H1 (cell line): ENCODE results near the gene ADRM1. TPM values are rescaled to one million over a fixed set of nuclear protein-coding genes. Genes with fewer than 3 reads are reported as not detected.

Source experiments
- CTCF ChIA-PET: fragments of 300-600 bp; sonication (Branson Sonifier 250); formaldehyde crosslinking; loops from one replicate; lab custom pipeline; 2021; ENCODE audit not compliant: partially characterized antibody; lab: Charles Lee
- POLR2A ChIA-PET: fragments of 300-600 bp; sonication (Branson Sonifier 250); formaldehyde crosslinking; loops from one replicate; lab custom pipeline; 2021; ENCODE audit warnings: inconsistent platforms; ENCODE audit not compliant: partially characterized antibody; lab: Charles Lee
- DNase-seq, 2 experiments: peaks; one replicate each; pipeline versions ENCODE4 v3.0.0 to v3.0.0-alpha.2; 2010 to 2022; ENCODE audit warnings: low spot score in 2 of 2, low read depth in 1 of 2, mixed read lengths in 1 of 2
- FAIRE-seq: peaks from 2 replicates; lab custom pipeline; 2011; peaks lifted over from hg19 to GRCh38; lab: Jason Lieb, UNC
- H2AFZ ChIP-seq: 2 replicates; pipeline ENCODE4 v1.8.1; 2012; ENCODE audit warnings: low read length, inconsistent platforms
- H2AK5ac ChIP-seq: 2 replicates; pipeline ENCODE4 v1.6.1; 2013; ENCODE audit warnings: low read depth, low read length
- H2BK120ac ChIP-seq: replicated peaks from 2 replicates; pipeline ENCODE3; 2013; ENCODE audit warnings: low read depth, low read length, inconsistent platforms
- H2BK12ac ChIP-seq: 2 replicates; pipeline ENCODE4 v1.6.1; 2013; ENCODE audit warnings: low read depth, low read length
- H2BK15ac ChIP-seq: 2 replicates; pipeline ENCODE4 v1.6.1; 2013; ENCODE audit warnings: low read length
- H2BK20ac ChIP-seq: 2 replicates; pipeline ENCODE4 v1.6.1; 2013; ENCODE audit warnings: low read length
- H2BK5ac ChIP-seq: 2 replicates; pipeline ENCODE4 v1.6.1; 2013; ENCODE audit warnings: low read depth, low read length
- H3K14ac ChIP-seq: 2 replicates; pipeline ENCODE4 v1.6.1; 2013; ENCODE audit warnings: inconsistent platforms; ENCODE audit not compliant: insufficient read length
- H3K18ac ChIP-seq: 2 replicates; pipeline ENCODE4 v1.6.1; 2013; ENCODE audit warnings: low read length; ENCODE audit errors: extremely low read depth
- H3K23ac ChIP-seq: 2 replicates; pipeline ENCODE4 v1.6.1; 2013; ENCODE audit warnings: inconsistent platforms; ENCODE audit not compliant: insufficient read length
- H3K23me2 ChIP-seq: 2 replicates; pipeline ENCODE4 v1.6.1; 2013; ENCODE audit warnings: low read depth, low read length
- H3K27ac ChIP-seq: 2 replicates; pipeline ENCODE4 v1.6.1; 2011; ENCODE audit warnings: low read depth, low read length, inconsistent platforms
- H3K27me3 ChIP-seq, 4 experiments: replicated peaks in 1 of 4; 1 replicate in 1 of 4; 2 replicates in 3 of 4; pipeline versions ENCODE4 v1.6.1 to v1.8.1; 2011 to 2013; ENCODE audit warnings: low read length in 3 of 4, mild to moderate bottlenecking in 3 of 4, inconsistent platforms in 2 of 4, mixed read lengths in 2 of 4, moderate library complexity in 1 of 4; ENCODE audit not compliant: control insufficient read depth in 3 of 4, insufficient read depth in 3 of 4; ENCODE audit errors: extremely low read depth in 1 of 4
- H3K36me3 ChIP-seq, 4 experiments: 2 replicates each; pipeline versions ENCODE4 v1.6.1 to v1.8.1; 2011 to 2013; ENCODE audit warnings: mild to moderate bottlenecking in 4 of 4, low read length in 3 of 4, moderate library complexity in 2 of 4, control low read depth in 1 of 4, inconsistent platforms in 1 of 4; ENCODE audit not compliant: insufficient read depth in 4 of 4, control insufficient read depth in 2 of 4
- H3K4ac ChIP-seq: replicated peaks from 2 replicates; pipeline ENCODE3; 2013; ENCODE audit warnings: low read length, low read depth, mixed read lengths, inconsistent platforms; ENCODE audit not compliant: insufficient read length
- H3K4me1 ChIP-seq, 4 experiments: replicated peaks in 1 of 4; 1 replicate in 1 of 4; 2 replicates in 3 of 4; pipeline versions ENCODE4 v1.6.1 to v1.8.1; 2011 to 2013; ENCODE audit warnings: low read length in 3 of 4, inconsistent platforms in 2 of 4, mixed read lengths in 1 of 4; ENCODE audit not compliant: insufficient read depth in 4 of 4, control insufficient read depth in 3 of 4
- H3K4me2 ChIP-seq, 2 experiments: 2 replicates each; pipeline versions ENCODE4 v1.6.1 to v1.8.1; 2011 to 2013; ENCODE audit warnings: low read depth in 2 of 2, low read length in 2 of 2, control low read depth in 1 of 2, inconsistent platforms in 1 of 2, mild to moderate bottlenecking in 1 of 2; ENCODE audit not compliant: insufficient read depth in 1 of 2
- H3K4me3 ChIP-seq, 4 experiments: fragments of 200-600, 300-600 bp in 1 of 4; sonication (generic), shearing (Covaris generic), sonication (Bioruptor Twin) in 1 of 4; 2 replicates each; pipeline versions ENCODE4 v1.5.1 to v1.8.1; 2011 to 2016; ENCODE audit warnings: low read length in 4 of 4, low read depth in 3 of 4, control low read depth in 2 of 4, inconsistent platforms in 2 of 4, mild to moderate bottlenecking in 2 of 4, mixed read lengths in 1 of 4, moderate library complexity in 1 of 4; ENCODE audit not compliant: insufficient read depth in 2 of 4; ENCODE audit errors: extremely low read depth in 1 of 4
- H3K56ac ChIP-seq: replicated peaks from 2 replicates; pipeline ENCODE3; 2013; ENCODE audit warnings: low read depth, mild to moderate bottlenecking, mixed read lengths, low read length, inconsistent platforms; ENCODE audit not compliant: insufficient read length
- H3K79me1 ChIP-seq: 2 replicates; pipeline ENCODE4 v1.6.1; 2013; ENCODE audit warnings: low read depth, low read length, control low read depth
- H3K79me2 ChIP-seq, 2 experiments: 2 replicates each; pipeline versions ENCODE4 v1.6.1 to v1.8.1; 2012 to 2013; ENCODE audit warnings: low read length in 2 of 2, mild to moderate bottlenecking in 2 of 2, inconsistent platforms in 1 of 2; ENCODE audit not compliant: insufficient read depth in 2 of 2, control insufficient read depth in 1 of 2
- H3K9ac ChIP-seq, 4 experiments: replicated peaks in 1 of 4; 1 replicate in 1 of 4; 2 replicates in 3 of 4; pipeline versions ENCODE4 v1.6.1 to v1.8.1; 2011 to 2013; ENCODE audit warnings: low read depth in 3 of 4, low read length in 3 of 4, control low read depth in 2 of 4, mild to moderate bottlenecking in 2 of 4, moderate library complexity in 2 of 4, inconsistent platforms in 1 of 4; ENCODE audit errors: extremely low read depth in 1 of 4
- H3K9me3 ChIP-seq, 2 experiments: 2 replicates each; pipeline versions ENCODE4 v1.6.1 to v1.8.1; 2012 to 2013; ENCODE audit warnings: mild to moderate bottlenecking in 2 of 2, moderate library complexity in 2 of 2, control low read depth in 1 of 2, inconsistent platforms in 1 of 2, low read depth in 1 of 2, low read length in 1 of 2, mixed read lengths in 1 of 2; ENCODE audit not compliant: insufficient read depth in 2 of 2
- H4K20me1 ChIP-seq, 2 experiments: replicated peaks in 1 of 2; 2 replicates each; pipeline versions ENCODE3 to v1.8.1; 2011 to 2013; ENCODE audit warnings: inconsistent platforms in 2 of 2, low read length in 2 of 2, mild to moderate bottlenecking in 1 of 2; ENCODE audit not compliant: insufficient read depth in 2 of 2, control insufficient read depth in 1 of 2
- H4K5ac ChIP-seq: 2 replicates; pipeline ENCODE4 v1.6.1; 2013; ENCODE audit warnings: low read length, low read depth, mixed read lengths, inconsistent platforms; ENCODE audit not compliant: insufficient read length
- H4K8ac ChIP-seq: 2 replicates; pipeline ENCODE4 v1.8.0; 2013; ENCODE audit warnings: mild to moderate bottlenecking, moderate library complexity, low read length, inconsistent platforms; ENCODE audit not compliant: insufficient read depth; ENCODE audit errors: extremely low read depth
- H4K91ac ChIP-seq: replicated peaks from 2 replicates; pipeline ENCODE3; 2013; ENCODE audit warnings: low read length, mixed read lengths, inconsistent platforms; ENCODE audit not compliant: insufficient read length
- BCL11A ChIP-seq, 2 experiments: IDR thresholded peaks; one replicate each; pipeline ENCODE4 v1.6.1; 2011; ENCODE audit warnings: low read depth in 2 of 2, low read length in 2 of 2, mild to moderate bottlenecking in 2 of 2
- BRCA1 ChIP-seq: IDR thresholded peaks from 2 replicates; pipeline ENCODE4 v1.6.1; 2012; ENCODE audit warnings: low read depth, low read length, improper control_type of control experiment
- CEBPB ChIP-seq: IDR thresholded peaks from 2 replicates; pipeline ENCODE4 v1.6.1; 2012; ENCODE audit warnings: low read depth, low read length
- FOSL1 ChIP-seq: IDR thresholded peaks from 2 replicates; pipeline ENCODE4 v1.6.1; 2011; ENCODE audit warnings: mild to moderate bottlenecking, low read depth, low read length, moderate library complexity; ENCODE audit not compliant: insufficient read depth
- JUND ChIP-seq: IDR thresholded peaks from 2 replicates; pipeline ENCODE4 v1.6.1; 2011; ENCODE audit warnings: mild to moderate bottlenecking, improper control_type of control experiment, low read length
- MAFK ChIP-seq: IDR thresholded peaks from 2 replicates; pipeline ENCODE4 v1.6.1; 2012; ENCODE audit warnings: low read depth, mild to moderate bottlenecking, improper control_type of control experiment, low read length
- POLR2A ChIP-seq, 2 experiments: IDR thresholded peaks; 1 replicate in 1 of 2; 2 replicates in 1 of 2; pipeline ENCODE4 v1.6.1; 2011; ENCODE audit warnings: low read depth in 2 of 2, low read length in 2 of 2, mild to moderate bottlenecking in 2 of 2; ENCODE audit errors: control extremely low read depth in 1 of 2
- RFX5 ChIP-seq: IDR thresholded peaks from 2 replicates; pipeline ENCODE4 v1.6.1; 2011; ENCODE audit warnings: low read depth, low read length, improper control_type of control experiment, borderline replicate concordance
- SAP30 ChIP-seq: fragments of 300-600 bp; sonication (generic); IDR thresholded peaks from 2 replicates; pipeline ENCODE4 v1.7.1; 2012; ENCODE audit warnings: low read length, moderate library complexity, mild to moderate bottlenecking, inconsistent platforms; ENCODE audit not compliant: insufficient read depth, insufficient replicate concordance
- SIN3A ChIP-seq, 2 experiments: IDR thresholded peaks in 1 of 2; conservative IDR thresholded peaks in 1 of 2; 2 replicates each; pipeline ENCODE4 v1.6.1; 2011 to 2012; ENCODE audit warnings: low read length in 2 of 2, improper control_type of control experiment in 1 of 2, low read depth in 1 of 2, mild to moderate bottlenecking in 1 of 2
- SIRT6 ChIP-seq: IDR thresholded peaks from one replicate; pipeline ENCODE4 v1.7.1; 2012; ENCODE audit warnings: low read length, inconsistent platforms
- SP1 ChIP-seq: IDR thresholded peaks from 2 replicates; pipeline ENCODE4 v1.6.1; 2011; ENCODE audit warnings: low read depth, low read length
- TAF7 ChIP-seq: optimal IDR thresholded peaks from 2 replicates; pipeline ENCODE3; 2011; ENCODE audit warnings: low read depth, mild to moderate bottlenecking, inconsistent platforms, low read length, moderate library complexity, borderline replicate concordance
- TBP ChIP-seq: IDR thresholded peaks from 2 replicates; pipeline ENCODE4 v1.6.1; 2011; ENCODE audit warnings: low read depth, low read length, improper control_type of control experiment
- TCF12 ChIP-seq: IDR thresholded peaks from 2 replicates; pipeline ENCODE4 v1.6.1; 2011; ENCODE audit warnings: low read depth, mild to moderate bottlenecking, low read length
- TEAD4 ChIP-seq: IDR thresholded peaks from 2 replicates; pipeline ENCODE4 v1.6.1; 2012; ENCODE audit warnings: low read depth, low read length, inconsistent platforms, mixed read lengths
- WGBS, 2 experiments: shearing (Covaris generic) in 1 of 2; methylation state at CpG; one replicate each; pipeline versions ENCODE4 v1.1.6 to v1.1.7; 2013 to 2015; ENCODE audit warnings: low lambda C conversion rate in 2 of 2, mixed read lengths in 2 of 2, inconsistent platforms in 1 of 2, low coverage in 1 of 2, missing lambda C conversion rate in 1 of 2; ENCODE audit not compliant: insufficient replicate concordance in 2 of 2, insufficient coverage in 1 of 2, insufficient read length in 1 of 2; ENCODE audit errors: extremely low coverage in 1 of 2, missing lambda C conversion rate in 1 of 2; 5-methylcytosine and 5-hydroxymethylcytosine counted together
- polyA plus RNA-seq, 7 experiments: library from polyadenylated mRNA; depleted of rRNA in 3 of 7; stranded (reverse) in 5 of 7; unstranded in 2 of 7; fragments of >200 nt in 5 of 7; fragments of 200-250 nt in 2 of 7; gene quantifications; 1 replicate in 5 of 7; 2 replicates in 1 of 7; 4 replicates in 1 of 7; pipeline versions ENCODE4 v1.2.1 to v1.2.3, GENCODE V29; 2011 to 2013; ENCODE audit warnings: missing spikeins in 2 of 7, mixed read lengths in 2 of 7
- total RNA-seq: library from RNA; stranded (reverse); fragmentation: NEBNext Ultra II Directional; extraction: Animal tissue kit (Norgen Biotek cat#: 25700); gene quantifications from 2 replicates; pipeline ENCODE4 v1.2.1, GENCODE V29; 2021

Gene ADRM1
- total and polyA plus RNA-seq, 2 of the 8 experiments (the other 6 are each of a cell fraction or from before 2014, with no cell fraction given): 126 to 214 TPM

GRCh38 chr20:62336329-62336728 lies 33.5 kb downstream of the ADRM1 start:
- H3K23ac ChIP-seq: no peak overlapping the region
- no peak overlapping the region for H3K4me3 ChIP-seq
- no peak for FAIRE-seq
- H2BK120ac ChIP-seq: no peak overlapping the region
- no peak overlapping the region for H4K91ac ChIP-seq
- no peak overlapping the region for H2BK12ac ChIP-seq
- H3K27ac ChIP-seq: no peak overlapping the region
- no peak overlapping the region for H3K56ac ChIP-seq
- no peak overlapping the region for H4K5ac ChIP-seq
- H3K79me2 ChIP-seq: peaks cover 0 to 2% of the 10 kb centered on the region in 2 experiments; a peak in 1 of 4 replicates
- ChIA-PET CTCF (interaction anchor here (0.7 to 1.4 kb wide), 3 partner anchors 21 to 47 kb away, joined by 3 read pairs; no protein-coding TSS in a partner anchor), POLR2A (interaction anchor here (0.8 to 1.5 kb wide), 6 partner anchors 10 to 58 kb away, joined by 3 to 10 read pairs (median 4); no protein-coding TSS in a partner anchor)
- no peak overlapping the region for H2BK15ac ChIP-seq
- H3K23me2 ChIP-seq: no peaks in the 10 kb centered on the region
- H2AK5ac ChIP-seq: no peak overlapping the region
- H3K9ac ChIP-seq: no peak overlapping the region
- no peak overlapping the region for H2AFZ ChIP-seq
- H3K27me3 ChIP-seq: no peaks in the 10 kb centered on the region
- no peak overlapping the region; the same call in 1 of the 2 replicates for H2BK5ac ChIP-seq
- H2BK20ac ChIP-seq: no peak overlapping the region
- H3K79me1 ChIP-seq: 0 out of 2 replicates have a peak, but pooled peaks cover 3% of the 10 kb centered on the region
- H3K9me3 ChIP-seq: no peaks in the 10 kb centered on the region
- no peaks in the 10 kb centered on the region for H3K4me1 ChIP-seq
- H3K14ac ChIP-seq: no peak overlapping the region
- DNase-seq: no peak
- peak overlapping the region; percentile 68; the same call in 1 of the 2 replicates for H4K8ac ChIP-seq
- no peak overlapping the region for H3K4ac ChIP-seq
- peaks cover 19 to 73% (median 51%) of the 10 kb centered on the region in 4 experiments for H3K36me3 ChIP-seq
- H3K18ac ChIP-seq: no peak overlapping the region
- WGBS, 2 experiments: 98% methylated on average over 10 of the region's 11 CpGs; no CpG with 5 or more reads in 1 of the 2 experiments
- H3K4me2 ChIP-seq: no peak overlapping the region
- peaks cover 0 to 33% of the 10 kb centered on the region in 2 experiments for H4K20me1 ChIP-seq
- no peak for TF ChIP-seq JUND
- TF ChIP-seq FOSL1: no peak
- TF ChIP-seq TBP: no peak
- no peak for TF ChIP-seq SAP30
- no peak for TF ChIP-seq SP1
- no peak for TF ChIP-seq TEAD4
- no peak for TF ChIP-seq RFX5
- TF ChIP-seq MAFK: no peak
- no peak for TF ChIP-seq CEBPB
- TF ChIP-seq TAF7: no peak
- TF ChIP-seq SIRT6: no peak
- TF ChIP-seq BCL11A (IDR thresholded peaks at IDR 0.05; ENCODE audit: low read depth in 2 of 2, low read length in 2 of 2): no peak
- no peak for TF ChIP-seq POLR2A (IDR thresholded peaks at IDR 0.05; ENCODE audit: control extremely low read depth in 1 of 2, low read depth in 2 of 2, low read length in 2 of 2)
- TF ChIP-seq TCF12: no peak
- TF ChIP-seq BRCA1: no peak
- TF ChIP-seq SIN3A (conservative IDR thresholded peaks at IDR 0.05 in 1 of 2, IDR thresholded peaks at IDR 0.05 in 1 of 2; ENCODE audit: low read depth in 1 of 2, low read length in 2 of 2): no peak
